ENCODE measurements around the gene PRSS48.
"Not testable (repeated sequence)": the region's sequence is repeated elsewhere in the genome, so short reads cannot be mapped to it uniquely, and the experiment has no call there.

DNA sequence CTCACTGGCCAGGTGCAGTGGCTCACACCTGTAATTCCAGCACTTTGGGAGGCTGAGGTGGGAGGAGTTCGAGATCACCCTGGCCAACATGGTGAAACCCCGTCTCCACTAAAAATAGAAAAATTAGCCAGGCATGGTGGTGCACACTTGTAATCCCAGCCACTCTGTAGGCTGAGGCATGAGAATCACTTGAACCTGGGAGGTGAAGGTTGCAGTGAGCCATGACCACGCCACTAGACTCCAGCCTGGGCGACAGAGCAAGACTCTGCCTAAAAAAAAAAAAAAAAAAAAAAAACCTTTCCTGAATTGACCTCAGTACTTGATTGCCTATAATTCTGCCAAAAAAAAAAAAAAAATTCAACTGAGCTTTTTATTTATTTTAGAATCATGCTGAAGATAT lies 45.2 kb downstream of the PRSS48 start:
- not testable (repeated sequence) for TF ChIP-seq EZH2 (optimal IDR thresholded peaks at IDR 0.05; ENCODE audit: low read depth, low read length); EZH2phosphoT487 (IDR thresholded peaks at IDR 0.05; ENCODE audit: low read length)
- TF ChIP-seq, protein P1, sequence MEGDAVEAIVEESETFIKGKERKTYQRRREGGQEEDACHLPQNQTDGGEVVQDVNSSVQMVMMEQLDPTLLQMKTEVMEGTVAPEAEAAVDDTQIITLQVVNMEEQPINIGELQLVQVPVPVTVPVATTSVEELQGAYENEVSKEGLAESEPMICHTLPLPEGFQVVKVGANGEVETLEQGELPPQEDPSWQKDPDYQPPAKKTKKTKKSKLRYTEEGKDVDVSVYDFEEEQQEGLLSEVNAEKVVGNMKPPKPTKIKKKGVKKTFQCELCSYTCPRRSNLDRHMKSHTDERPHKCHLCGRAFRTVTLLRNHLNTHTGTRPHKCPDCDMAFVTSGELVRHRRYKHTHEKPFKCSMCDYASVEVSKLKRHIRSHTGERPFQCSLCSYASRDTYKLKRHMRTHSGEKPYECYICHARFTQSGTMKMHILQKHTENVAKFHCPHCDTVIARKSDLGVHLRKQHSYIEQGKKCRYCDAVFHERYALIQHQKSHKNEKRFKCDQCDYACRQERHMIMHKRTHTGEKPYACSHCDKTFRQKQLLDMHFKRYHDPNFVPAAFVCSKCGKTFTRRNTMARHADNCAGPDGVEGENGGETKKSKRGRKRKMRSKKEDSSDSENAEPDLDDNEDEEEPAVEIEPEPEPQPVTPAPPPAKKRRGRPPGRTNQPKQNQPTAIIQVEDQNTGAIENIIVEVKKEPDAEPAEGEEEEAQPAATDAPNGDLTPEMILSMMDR (IDR thresholded peaks at IDR 0.05; ENCODE audit: low read length) = not testable (repeated sequence)

Data from MM.1S (cell line).